ENCODE results near the gene ESR1.
A peak's percentile ranks its signal among the peaks of the same experiment; 100 is the strongest.

The ESR1 gene

DNA sequence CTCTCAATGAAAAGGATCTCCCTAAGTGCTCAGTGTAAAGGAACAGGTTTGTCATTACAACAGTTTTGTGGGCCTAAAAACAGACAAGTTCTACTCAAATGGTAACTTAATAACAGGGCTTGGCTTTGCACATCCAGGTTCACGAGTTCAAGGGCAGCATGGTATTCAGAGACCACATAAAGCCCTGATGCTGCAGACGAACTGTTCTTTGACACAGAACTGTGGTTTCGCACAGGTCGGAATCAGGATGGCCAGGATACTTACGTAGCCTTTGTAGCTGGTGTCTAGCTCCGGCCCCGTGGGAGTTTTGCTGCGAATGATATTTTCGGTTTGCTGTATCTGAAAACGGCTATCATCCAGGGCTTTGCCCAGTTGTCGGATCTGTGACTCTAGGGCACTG is 335.9 kb downstream of the ESR1 start:
- no peak for DNase-seq

DNA sequence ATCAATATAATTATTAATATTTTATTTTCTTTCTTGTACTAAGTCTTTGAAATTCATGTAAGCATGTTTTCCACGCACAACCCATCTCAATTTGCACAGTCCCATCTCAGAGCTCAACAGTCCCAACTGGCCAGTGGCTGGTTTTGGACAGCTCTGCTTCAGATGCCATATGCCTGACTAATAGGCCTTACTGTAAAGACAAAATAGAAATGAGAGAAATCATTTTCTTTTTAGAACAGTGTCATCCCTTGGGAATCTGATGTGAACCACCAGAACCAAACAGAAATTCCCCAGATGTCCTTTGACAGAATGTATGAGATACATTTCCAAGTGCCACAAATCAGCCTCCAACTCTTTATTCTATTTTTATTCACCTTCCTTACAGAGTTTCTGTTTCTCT is 338.9 kb downstream of the ESR1 start:
- DNase-seq, result no peak

DNA sequence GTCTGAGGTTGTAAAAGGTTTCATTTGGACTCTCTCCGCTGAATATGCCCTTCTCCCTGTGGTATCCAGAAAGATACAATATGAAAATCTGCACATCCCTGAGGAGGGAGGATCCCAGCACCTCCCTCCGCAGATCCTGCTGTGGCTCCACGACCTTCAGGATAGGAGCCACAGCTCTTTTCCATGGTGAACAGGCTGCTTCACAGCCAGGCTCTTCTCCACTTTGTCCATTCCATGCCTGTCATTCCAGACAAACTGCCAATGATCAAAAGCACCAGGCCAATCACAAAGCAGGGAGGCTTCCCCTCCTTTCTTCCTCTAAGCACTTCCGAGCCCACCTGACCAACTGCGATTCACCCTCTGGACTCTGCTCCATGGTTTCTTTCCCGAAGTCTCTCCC is 339.8 kb downstream of the ESR1 start:
- DNase-seq, result no peak

DNA sequence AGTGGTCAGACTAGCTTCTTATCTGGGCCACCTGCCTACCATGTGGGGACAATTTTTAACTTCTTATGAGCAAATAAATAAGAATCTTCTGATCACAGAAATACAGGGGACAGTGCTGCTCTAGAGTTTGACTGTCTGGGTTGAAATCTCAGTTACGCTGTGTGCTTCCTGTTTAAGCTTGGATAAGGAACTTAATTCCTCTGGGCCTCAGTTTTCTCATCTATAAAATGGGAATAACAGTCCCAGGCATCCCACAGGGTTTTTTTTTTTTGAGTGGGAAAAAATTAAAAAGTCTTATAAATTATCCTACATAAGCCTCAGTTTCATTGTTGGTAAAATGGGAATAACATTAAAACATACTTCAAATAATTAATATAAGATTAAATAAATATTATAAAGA is 340.9 kb downstream of the ESR1 start:
- DNase-seq, result no peak

DNA sequence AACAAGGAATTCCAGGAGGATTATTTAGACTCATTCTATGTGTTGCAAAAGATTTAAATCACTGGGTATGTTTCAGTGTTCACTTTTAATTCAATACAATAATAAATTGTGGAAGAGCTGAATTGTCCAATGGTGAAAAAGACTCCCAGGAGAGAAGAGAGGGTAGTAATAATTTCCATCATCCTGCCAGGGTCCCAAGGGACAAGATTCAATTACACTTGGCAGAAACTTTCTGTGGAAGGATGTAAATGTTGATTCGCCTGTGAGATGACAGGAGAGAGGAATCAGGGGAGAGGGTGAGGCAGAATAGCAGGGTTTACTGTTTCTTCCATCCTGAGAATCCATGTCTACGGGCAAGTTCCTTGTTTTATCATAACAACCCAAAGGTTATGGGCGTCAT is 342.7 kb downstream of the ESR1 start:
- peak; percentile 1 for DNase-seq

DNA sequence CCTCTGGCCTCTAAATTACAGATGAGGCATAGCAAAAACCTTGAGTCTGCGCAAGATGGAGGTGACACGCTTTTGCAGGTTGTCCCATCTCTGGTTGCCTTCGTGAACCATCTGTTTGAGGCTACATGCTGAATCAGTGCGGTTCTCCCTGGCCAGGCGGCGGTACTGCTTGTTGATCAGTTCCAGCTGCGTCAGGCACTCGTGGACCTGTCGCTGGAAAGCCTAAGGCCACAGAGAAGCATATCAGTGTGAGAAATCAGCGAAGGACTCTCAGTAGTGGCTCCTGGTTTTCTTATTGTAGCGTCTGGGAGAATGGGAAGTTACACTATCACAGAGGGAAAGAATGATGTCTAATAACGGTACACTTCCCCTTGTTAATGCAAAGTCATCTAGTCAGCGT is 344.4 kb downstream of the ESR1 start:
- DNase-seq, result no peak

DNA sequence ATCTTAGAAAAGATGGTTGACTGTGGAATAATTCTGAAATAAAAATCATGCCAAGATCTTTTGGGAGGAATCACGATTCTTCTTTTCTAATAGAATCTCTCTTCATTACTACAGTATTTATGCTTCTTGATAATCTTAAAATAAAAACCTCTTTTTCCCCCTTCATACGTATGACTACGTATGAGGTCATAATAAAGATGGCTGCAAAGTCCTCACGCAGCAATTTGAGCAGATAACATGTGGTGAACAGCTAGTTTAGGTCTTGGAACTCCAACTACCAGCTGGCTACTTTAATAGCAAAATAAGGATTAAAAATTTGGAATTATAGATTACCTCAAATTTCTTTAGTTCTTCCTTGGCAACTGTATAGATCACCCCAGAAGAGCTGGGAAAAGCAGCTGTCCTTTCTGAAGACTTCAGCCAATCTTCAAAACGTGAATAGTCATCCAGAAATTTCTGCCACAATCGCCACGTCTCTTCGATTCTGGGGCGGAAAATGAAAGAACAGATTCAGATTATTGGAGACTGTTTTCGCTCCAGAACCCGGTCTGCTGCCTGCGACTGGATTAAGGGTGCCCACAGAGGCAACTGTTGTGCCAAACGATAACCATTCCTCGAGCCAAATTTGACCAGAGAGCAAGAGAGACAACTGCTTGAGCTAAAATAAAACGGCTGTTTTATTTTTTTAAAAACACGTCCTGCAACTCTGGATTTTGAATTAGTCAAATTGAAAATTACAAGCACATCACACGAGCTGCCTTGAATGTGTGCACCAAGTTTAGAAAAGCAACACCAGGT is 347.3 kb downstream of the ESR1 start:
- no peak for DNase-seq

DNA sequence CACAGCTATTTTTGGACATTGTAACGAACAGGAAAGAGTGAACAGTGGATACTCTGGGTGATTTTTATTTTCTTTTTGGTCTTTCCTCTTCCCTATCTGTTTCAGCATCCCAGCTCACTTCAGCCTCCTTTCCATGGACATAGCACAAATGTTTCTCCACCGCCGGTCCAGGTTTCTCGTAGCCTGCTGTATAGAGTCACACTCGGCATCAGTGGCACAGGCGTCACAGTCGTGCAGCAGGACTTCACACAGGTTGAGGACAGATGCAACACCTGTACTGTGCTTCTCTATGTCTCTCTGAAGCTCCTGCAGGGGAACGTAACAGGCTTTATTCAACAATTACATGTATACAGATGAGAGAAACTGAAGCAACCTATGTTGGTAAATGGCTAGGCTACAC is 348.3 kb downstream of the ESR1 start:
- DNase-seq, result no peak

DNA sequence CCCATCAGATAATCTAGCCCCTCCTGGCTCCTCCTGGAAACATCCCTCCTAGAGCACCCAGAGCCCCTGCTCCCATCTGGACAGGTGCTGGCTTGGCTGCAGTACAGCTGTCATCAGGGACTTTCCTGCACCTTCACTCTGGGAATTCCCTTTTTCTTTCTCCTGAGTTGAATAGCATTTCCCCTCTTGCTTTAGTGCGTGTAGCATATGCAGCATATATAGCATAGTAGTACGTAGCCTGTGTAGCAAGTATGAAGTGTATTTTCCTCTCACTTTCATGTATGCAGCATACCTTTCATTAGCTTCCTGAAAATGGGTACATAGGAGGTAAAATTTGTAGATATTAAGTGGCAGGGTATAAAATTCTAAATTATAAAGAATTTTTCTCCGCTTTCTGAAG is 352.9 kb downstream of the ESR1 start:
- DNase-seq, result no peak

DNA sequence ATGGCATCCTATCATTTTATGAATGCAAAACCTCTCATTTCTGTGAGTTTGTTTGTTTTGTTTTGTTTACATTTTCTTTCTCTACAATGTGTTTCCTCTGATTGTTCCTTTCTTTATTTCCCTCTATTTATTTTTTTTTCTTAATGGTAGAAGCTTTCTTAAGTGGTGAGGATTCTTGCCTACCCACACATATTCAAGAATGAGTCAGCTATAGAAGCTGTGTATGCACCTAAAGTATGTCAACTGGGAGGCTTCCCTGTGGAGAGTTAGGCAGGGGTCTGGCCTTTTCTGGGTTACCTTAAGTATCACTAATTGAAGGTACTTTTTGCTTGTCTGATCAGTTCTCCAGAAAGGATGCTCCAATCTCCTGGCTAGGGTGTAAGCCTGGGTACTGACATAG is 354.0 kb downstream of the ESR1 start:
- DNase-seq, result no peak

DNA sequence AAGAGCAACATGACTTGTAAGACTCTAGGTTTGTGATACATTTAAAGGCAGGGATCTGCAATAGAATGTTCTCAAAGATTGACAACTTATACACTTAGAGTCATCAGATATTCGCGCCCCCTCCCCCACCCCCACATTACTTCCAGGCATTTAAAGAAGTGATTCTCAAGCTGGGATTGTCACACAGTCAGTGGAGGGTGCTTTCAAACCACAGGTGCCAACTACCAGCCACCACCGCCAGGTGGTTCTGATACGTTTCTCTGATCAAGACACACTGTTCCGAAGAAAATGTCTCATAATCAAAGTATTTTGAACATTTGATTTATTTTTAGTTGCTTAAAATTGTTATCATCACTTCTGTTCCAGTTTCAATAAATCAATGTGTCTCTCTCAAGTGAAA is 357.5 kb downstream of the ESR1 start:
- DNase-seq, result no peak

DNA sequence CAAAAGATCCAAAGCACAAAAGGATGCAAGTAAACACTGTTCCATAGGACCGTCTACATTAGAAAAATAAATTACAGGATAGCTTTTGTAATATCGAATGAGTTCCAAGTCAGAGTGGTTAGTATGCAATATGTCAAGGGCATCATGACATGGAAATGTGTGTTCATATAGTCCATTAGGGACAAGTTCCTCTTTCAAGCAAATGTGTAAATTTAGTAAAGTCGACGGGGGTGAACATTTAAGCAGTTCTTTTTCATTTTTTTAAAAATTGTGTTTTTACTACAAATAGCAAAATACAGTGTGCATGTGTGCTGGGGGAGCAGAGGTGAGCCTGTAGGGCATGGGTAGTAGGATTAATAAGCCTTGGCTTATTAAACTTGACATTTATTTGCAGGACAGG is 359.0 kb downstream of the ESR1 start:
- no peak for DNase-seq

DNA sequence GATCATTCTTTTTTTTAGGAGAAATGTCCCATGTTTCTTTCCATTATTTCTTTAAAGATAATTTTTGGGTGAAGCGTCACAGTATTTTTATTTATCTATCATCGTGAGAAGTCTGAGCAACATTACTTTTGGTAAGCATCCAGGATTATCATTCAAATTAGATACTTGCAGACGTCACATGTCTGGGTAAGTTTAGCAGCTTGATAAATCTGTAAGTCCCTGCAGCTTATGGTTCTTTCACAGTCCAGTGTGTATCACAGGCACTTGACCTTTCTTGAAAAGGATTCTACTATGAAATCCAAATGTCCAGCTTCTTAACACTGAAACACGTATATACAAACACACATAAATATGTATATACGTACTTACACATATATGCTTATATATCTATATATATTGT is 359.4 kb downstream of the ESR1 start:
- DNase-seq, result no peak

DNA sequence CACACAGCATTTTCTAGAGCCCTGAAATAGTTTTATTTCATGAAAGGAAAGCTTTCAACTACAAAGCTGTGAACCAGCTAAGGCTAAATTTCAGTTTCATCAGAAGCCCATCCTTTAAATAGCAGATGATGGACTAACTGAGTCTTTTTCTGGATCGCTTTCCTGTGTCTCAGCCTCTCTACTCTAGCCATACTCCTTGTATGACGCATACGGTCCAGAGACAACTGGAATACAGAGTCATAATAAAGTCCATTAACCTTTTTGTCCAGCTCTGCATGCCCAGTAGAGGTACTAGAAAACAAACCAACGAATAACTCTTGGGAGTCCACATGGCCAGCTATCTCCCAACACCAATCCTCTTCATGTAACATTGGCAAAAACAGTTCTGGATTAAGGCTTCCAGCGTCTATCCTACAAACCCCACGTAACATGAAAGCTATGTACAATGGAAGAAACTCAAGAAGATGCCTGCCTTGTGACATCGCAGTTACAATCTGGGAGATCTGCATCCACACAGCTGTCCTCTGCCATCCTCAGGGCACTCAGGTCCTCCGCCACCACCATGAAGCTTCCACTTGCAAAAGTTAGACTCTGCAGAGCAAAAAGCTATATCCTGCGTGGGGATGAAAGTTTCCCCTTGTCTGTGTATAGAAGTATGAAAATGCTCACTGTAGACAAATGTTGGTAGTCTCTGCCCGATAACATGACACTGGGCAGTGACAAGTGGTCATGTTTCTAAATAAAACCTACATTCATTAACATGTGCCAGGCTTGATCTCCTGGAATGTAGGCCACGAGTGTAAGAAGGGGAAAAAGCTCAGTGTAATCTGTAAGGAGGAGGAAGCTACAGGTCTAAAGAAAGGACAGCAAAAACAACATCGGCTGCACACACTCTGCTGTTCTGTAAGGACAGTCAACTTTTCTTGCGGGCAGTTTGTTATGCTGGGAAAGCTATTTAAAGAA is 360.4 kb downstream of the ESR1 start:
- DNase-seq, result no peak

DNA sequence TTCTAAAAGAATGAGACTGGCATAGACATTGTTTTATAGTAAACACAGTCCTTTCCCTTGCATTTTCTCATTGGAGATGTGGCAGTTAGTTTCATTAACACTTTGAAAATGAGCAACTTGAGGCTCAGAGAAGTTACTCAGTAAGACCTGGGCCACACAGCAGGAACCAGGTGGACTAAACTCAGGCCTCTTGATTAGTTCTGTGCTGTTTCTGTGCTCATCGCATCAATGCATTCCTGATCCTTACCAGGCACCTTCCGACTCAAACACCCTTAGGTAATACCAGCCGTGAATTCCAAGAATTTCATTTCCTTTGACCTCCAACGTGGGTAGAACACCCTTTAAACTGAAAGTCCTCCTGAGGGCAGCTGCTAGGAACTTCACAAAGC is 362.8 kb downstream of the ESR1 start:
- no peak for DNase-seq

DNA sequence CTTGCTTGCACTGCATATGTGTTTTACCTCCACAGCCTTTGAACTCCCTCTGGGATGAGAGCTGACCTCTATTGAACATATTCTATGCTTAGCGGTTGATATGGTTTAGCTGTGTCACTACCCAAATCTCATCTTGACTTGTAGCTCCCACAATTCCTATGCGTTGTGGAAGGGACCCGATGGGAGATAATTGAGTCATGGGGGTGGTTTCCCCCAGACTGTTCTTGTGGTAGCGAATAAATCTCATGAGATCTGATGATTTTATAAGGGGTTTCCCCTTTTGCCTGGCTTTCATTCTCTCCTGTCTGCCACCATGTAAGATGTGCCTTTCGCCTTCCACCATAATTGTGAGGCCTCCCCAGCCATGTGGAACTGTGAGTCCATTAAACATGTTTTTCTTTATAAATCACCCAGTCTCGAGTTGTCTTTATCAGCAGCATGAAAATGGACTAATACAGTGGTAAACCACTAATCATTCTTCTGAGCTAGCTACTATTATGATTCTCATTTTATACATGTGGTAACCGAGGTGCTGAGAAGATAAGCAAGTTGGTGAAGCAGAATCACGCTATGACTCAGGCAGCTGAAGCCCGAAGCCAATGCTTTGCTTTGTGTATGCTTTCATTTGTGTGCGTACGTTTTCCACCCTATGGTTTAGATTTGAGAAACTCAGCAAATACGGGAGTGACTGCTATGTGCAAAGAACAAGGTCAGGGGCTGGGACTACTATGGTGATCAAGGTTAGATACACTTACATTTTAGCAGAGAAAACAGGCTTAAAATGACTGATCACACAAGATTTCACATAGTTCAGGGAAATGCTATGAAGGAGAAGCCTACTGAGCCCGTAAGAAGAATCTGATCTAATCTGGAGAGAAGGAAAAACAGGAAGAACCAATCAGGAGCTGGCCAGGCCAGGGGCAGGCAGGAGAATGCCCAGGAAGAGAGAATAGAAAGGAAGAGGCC is 363.5 kb downstream of the ESR1 start:
- DNase-seq, result no peak

DNA sequence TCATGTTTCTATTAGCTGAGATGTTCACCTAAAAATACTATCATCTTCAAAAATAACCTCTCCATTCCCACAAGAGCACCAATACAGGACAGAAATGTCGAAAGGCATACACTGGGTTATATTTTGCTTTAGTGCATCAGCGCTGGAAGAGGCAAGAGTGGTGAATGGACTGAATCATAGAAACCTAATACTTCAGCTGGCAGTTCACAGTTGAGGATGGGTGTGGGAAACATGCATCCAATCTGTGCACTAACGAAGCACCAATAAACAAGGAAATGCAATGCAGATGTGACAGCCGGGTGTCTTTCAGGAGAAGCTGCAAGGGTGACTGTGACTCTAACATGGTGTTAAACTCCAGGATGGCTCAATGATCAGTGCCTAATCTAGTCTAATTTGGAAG is 365.8 kb downstream of the ESR1 start:
- DNase-seq, result no peak

DNA sequence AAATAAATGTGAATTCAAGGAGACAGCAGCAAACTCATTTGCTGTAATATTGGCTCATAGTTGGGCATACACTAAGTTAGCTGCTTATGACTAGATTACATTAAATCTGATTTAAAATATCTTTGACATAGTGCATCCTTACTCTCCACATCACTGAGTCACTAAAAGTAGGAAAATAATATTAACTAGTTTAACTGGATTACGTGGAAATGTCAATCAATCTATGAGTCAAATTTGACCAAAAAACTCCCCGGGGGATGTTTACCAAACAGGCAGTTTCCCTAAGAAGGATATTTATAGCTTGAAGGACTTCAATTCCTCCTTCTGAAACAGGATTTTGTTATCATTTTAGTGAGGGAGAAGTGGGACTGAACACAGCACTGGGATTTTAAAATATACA is 366.5 kb downstream of the ESR1 start:
- no peak for DNase-seq

DNA sequence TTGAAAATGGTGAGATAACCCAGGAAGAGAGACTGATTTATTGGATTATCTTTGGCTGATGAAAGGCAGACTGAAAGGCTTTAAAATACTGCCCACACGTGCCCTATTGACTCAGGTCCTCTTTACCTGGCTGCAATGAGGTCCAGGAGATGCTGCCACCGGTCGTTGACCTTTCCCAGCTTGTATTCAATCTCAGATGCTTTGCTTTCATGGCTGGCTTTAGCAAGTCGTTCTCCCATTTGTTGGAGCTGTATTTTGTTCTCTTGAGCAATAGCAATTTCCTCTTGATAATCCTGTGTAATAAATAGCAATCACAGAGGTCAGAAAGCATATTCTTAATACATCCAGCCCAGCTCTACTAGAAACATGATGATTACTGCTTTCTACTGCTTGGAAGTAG is 368.8 kb downstream of the ESR1 start:
- no peak for DNase-seq
